NCI-H748 (cell line): ENCODE data around the gene DNAH3.
"Not testable (repeated sequence)": the region's sequence is repeated elsewhere in the genome, so short reads cannot be mapped to it uniquely, and the experiment has no call there.

Source experiments
- DNase-seq: peaks from one replicate; lab custom pipeline; 2025; ENCODE audit not compliant: unreplicated experiment; lab: John Stamatoyannopoulos, UW

DNAH3 gene

GRCh38 chr16:20944861-20945574 is 205.6 kb downstream of the DNAH3 start:
- DNase-seq, result no peak

GRCh38 chr16:20942256-20942655 is 208.4 kb downstream of the DNAH3 start:
- no peak for DNase-seq

GRCh38 chr16:20941636-20941926 is 209.1 kb downstream of the DNAH3 start:
- no peak for DNase-seq

GRCh38 chr16:20940871-20941635 is 209.6 kb downstream of the DNAH3 start:
- no peak for DNase-seq

- no peak for DNase-seq
Observed at GRCh38 chr16:20939611-20940010, 211.0 kb downstream of the DNAH3 start.

- DNase-seq, result no peak
Observed at GRCh38 chr16:20938426-20938825, 212.2 kb downstream of the DNAH3 start.

GRCh38 chr16:20937736-20938135 is 212.9 kb downstream of the DNAH3 start:
- DNase-seq, result no peak

- no peak for DNase-seq
Observed at GRCh38 chr16:20933589-20933988, 217.1 kb downstream of the DNAH3 start.

- DNase-seq, result no peak
Observed at GRCh38 chr16:20931066-20931600, 219.5 kb downstream of the DNAH3 start.

- DNase-seq, result no peak
Observed at GRCh38 chr16:20930365-20930690, 220.3 kb downstream of the DNAH3 start.

- not testable (repeated sequence) for DNase-seq
Observed at GRCh38 chr16:20929676-20930364, 220.8 kb downstream of the DNAH3 start.

GRCh38 chr16:20928774-20929411 is 221.8 kb downstream of the DNAH3 start:
- DNase-seq, result no peak

GRCh38 chr16:20925751-20926150 is 224.9 kb downstream of the DNAH3 start:
- DNase-seq, result no peak

- DNase-seq, result no peak
Observed at GRCh38 chr16:20923876-20924275, 226.8 kb downstream of the DNAH3 start.

- DNase-seq, result no peak
Observed at GRCh38 chr16:20920799-20921198, 229.8 kb downstream of the DNAH3 start.

- DNase-seq, result no peak
Observed at GRCh38 chr16:20920091-20920490, 230.6 kb downstream of the DNAH3 start.

GRCh38 chr16:20918486-20919239 is 232.0 kb downstream of the DNAH3 start:
- DNase-seq, result no peak

GRCh38 chr16:20916942-20917341 is 233.7 kb downstream of the DNAH3 start:
- no peak for DNase-seq

GRCh38 chr16:20916289-20916688 is 234.4 kb downstream of the DNAH3 start:
- no peak for DNase-seq

GRCh38 chr16:20911361-20911760 is 239.3 kb downstream of the DNAH3 start:
- no peak for DNase-seq
